DMS53 treated with DMSO at 0.1 percent for 48 hours (cell line): ENCODE results near the gene NTM.
"Not testable (repeated sequence)": the region's sequence is repeated elsewhere in the genome, so short reads cannot be mapped to it uniquely, and the experiment has no call there.

Experiments
- DNase-seq: peaks from one replicate; lab custom pipeline; 2025; ENCODE audit not compliant: unreplicated experiment; lab: John Stamatoyannopoulos, UW

The NTM gene

GRCh38 chr11:131903074-131903473 is 532.7 kb downstream of the NTM start:
- DNase-seq: no peak

- DNase-seq: no peak
Observed at GRCh38 chr11:131904756-131905155, 534.3 kb downstream of the NTM start.

GRCh38 chr11:131906963-131907362 is 536.5 kb downstream of the NTM start:
- no peak for DNase-seq

GRCh38 chr11:131907371-131907770 is 537.0 kb downstream of the NTM start:
- DNase-seq: no peak

- no peak for DNase-seq
Observed at GRCh38 chr11:131908316-131908715, 537.9 kb downstream of the NTM start.

- DNase-seq: no peak
Observed at GRCh38 chr11:131909426-131910177, 539.2 kb downstream of the NTM start.

- DNase-seq: no peak
Observed at GRCh38 chr11:131910178-131910522, 539.7 kb downstream of the NTM start.

GRCh38 chr11:131910523-131911387 is 540.3 kb downstream of the NTM start:
- DNase-seq: no peak

- DNase-seq: not testable (repeated sequence)
Observed at GRCh38 chr11:131911388-131912032, 541.1 kb downstream of the NTM start.

GRCh38 chr11:131912134-131912533 is 541.7 kb downstream of the NTM start:
- no peak for DNase-seq

GRCh38 chr11:131913267-131913666 is 542.9 kb downstream of the NTM start:
- no peak for DNase-seq

- DNase-seq: no peak
Observed at GRCh38 chr11:131914361-131914774, 544.0 kb downstream of the NTM start.

GRCh38 chr11:131916638-131917037 is 546.2 kb downstream of the NTM start:
- no peak for DNase-seq

- DNase-seq: no peak
Observed at GRCh38 chr11:131917634-131918384, 547.4 kb downstream of the NTM start.

GRCh38 chr11:131918663-131919062 is 548.2 kb downstream of the NTM start:
- no peak for DNase-seq

- no peak for DNase-seq
Observed at GRCh38 chr11:131922220-131922619, 551.8 kb downstream of the NTM start.

GRCh38 chr11:131923309-131923708 is 552.9 kb downstream of the NTM start:
- DNase-seq: no peak

- no peak for DNase-seq
Observed at GRCh38 chr11:131924001-131924400, 553.6 kb downstream of the NTM start.

- no peak for DNase-seq
Observed at GRCh38 chr11:131924457-131925201, 554.2 kb downstream of the NTM start.

GRCh38 chr11:131925829-131926228 is 555.4 kb downstream of the NTM start:
- no peak for DNase-seq
